ENCODE data around the gene KRTAP10-10.
"Not testable (repeated sequence)": the region's sequence is repeated elsewhere in the genome, so short reads cannot be mapped to it uniquely, and the experiment has no call there.

Gene KRTAP10-10

DNA sequence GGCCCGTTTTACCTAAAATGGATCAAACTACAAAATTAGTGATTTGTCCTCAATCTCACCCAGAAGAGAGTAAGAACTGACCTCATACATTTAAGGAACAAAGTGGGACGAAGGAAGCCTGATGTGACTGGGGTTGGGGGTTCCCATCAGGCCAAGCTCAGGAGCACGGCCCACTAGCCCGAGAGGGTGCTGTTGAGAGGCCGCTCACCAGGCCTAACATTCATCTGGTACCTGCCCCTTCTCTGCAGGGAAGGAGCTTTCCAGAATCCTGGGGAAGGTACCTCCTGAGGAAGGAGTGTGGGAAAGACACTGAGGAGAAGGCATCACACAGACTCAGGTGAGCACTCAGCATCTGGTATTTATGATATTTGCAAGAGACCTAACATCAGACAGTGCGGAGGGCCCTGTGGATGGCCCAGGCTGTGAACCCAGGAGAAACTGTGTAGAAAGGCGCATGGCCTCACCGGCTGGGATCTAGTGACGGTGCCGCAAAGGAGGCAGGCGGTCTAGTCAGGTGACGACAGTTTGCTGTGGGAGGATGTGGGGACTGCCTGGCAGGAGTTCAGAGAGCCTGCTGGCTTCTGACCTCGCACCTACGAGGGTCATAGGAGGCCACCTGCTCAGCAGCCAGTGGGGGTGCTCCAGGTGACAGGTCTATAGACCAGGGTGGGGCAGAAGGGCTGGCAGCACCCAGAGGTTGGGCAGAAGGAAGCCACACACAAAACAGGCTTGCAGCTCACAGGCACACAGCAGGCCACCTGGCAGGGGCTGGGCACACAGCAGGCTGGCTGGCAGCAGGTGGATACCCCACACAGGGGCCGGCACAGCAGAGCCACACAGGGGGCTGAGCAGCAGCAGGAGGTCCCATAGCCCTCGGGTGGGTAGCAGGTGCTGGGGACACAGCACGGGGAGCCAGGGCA lies 16.8 kb downstream of the KRTAP10-10 start:
- DNase-seq: peak; percentile 16 to 43

DNA sequence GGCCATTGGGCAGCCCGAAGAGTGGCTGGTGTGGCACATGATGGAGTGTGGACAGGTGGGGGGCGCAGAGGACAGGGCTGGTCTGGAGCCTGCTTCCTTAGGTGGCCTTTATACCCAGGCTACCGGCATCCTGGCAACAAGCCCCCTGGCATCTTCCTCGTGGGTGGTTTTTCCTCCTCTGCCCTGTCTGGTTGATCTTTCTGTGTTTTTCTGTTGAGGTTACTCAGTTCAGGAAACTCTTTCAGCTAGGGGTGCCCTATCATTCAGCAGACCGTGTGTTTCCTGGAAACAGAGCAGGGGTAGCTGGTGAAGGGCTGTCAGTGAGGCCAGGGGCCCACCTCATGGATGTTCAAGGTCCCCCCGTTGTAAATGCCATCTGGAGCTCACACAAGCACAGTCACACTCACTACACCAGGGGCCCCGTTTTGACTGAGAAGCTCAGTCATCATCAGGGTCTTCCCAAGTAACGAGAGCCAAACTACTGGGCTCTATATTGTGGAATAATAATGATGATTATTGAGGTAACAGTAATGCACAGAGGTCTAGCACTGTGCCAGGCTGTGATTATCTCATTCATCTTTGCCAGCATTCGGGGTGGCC lies 17.5 kb downstream of the KRTAP10-10 start, which contains the start of gene KRTAP12-4:
Gene KRTAP12-4, minus strand, starts transcription at position 84 of the 600 bp plus-strand sequence. Its CDS starts 45 bp downstream, at position 39.
- DNase-seq: no peak

DNA sequence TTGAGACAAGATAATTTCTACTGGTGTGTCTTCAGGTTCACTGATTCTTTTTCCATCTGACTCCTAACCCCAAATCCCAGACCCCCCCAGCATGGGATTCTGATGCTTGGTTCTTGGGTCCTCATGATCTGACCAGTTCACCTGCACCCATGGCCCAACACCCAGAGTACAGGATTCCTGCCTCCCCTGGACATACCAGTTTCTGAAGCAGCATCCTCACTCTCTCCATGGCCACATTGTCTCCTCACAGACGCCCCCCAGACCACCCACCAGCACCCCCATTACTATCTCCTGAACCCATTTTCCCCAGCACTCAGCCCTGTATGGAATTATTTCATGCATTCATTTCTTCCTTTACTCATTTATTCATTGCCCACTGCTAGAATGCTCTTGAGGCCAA lies 19.7 kb downstream of the KRTAP10-10 start:
- no peak for DNase-seq

DNA sequence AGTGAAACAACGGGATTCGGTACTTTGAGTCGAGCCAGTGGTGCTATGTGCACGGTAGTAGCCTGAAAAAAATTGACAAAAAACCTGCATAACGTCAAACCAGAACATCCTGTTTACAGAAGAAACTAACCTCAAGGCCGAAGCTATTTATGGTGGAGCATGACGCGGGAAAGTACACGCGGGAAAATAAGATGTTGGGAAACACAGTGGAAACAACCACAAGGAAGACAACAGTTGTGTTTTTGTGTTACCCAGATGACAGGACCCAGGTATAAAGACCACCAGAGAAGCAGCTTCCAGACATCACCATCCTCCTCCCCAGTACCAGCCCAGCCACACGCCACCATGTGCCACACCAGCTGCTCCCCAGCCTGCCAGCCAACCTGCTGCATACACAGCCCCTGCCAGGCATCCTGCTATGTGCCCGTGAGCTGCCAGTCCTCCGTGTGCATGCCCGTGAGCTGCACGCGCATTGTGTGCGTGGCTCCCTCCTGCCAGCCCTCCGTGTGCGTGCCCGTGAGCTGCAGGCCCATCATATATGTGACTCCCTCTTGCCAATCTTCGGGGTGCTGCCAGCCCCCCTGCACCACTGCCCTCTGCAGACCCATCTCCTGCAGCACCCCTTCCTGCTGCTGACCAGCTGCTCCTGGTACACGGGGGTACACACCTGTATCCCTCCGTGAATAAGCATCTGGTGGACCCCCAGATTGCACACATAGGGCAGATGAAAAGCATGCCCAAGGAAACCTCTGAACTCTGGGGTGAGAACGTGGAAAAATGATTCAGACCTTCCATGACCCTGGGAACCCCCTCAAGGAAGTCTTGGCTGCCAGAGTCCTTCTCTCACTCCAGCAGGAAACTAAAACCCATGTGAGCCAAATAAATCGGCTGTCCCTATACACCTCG lies 20.7 kb downstream of the KRTAP10-10 start, which contains the start of gene KRTAP12-3:
Gene KRTAP12-3, plus strand, starts transcription at position 298 of the 906 bp plus-strand sequence. Its CDS starts 48 bp downstream, at position 346.
- DNase-seq: peak in 1 of 2 donors; percentile 42

DNA sequence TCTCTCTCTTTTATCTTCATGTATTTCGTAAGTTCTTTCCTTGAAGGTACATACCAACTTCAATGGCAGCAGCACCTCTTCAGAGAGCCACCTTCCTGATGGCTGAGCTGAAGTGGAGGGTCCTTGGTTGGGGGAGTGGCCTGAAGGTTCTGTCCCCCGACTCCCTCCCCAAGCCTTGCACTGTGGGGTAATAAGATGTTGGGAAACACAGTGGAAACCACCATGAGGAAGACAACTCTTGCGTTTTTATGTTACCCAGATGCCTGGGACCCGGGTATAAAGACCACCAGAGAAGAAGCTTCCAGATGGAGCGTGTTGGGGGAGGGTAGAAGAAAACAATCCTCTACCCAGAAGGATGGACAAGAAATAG lies 21.4 kb downstream of the KRTAP10-10 start:
- DNase-seq: no peak

DNA sequence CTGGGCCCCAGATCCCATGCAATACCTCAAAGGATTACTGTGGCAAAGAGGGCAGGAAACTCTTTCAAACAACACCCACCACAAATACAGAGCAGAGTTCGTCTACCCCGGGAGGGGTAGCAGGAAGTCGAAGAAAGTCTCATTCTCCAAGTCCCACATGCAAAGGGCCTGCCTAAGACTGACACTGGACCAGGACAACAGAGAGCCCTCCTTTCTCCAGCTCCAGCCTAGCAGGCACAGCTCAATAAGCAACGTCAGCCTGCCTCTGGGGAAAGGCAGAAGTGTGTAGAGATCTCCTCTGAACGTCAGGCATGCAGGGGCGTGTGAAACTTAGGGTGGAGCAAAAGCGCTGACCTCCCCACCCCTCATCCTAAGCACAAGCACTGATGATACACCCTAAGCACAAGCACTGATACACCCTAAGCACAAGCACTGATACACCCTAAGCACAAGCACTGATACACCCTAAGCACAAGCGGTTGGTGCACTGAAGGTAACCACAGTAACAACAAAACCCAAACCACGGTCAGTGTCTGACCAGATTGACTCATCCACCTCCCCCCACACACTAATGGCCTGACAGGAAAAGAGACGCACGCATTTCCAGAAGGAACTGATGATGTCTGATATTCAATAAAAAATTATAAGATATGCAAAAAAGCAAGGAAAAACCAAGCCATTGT lies 21.9 kb downstream of the KRTAP10-10 start:
- no peak for DNase-seq

DNA sequence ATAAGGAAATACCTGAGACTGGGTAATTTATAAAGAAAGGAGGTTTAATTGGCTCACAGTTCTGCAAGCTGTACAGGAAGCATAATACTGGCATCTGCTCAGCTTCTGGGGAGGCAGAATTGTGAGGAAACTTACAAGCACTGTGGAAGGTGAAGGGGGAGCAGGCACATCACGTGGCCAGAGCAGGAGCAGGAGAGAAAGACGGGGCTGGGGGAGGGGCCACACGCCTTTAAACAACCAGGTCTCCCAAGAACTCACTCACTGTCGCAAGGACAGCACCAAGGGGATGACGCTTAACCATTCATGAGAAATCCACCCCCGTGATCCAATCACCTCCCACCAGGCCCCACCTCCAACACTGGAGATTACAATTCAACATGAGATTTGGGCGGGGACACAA lies 24.4 kb downstream of the KRTAP10-10 start:
- DNase-seq: not testable (repeated sequence)

DNA sequence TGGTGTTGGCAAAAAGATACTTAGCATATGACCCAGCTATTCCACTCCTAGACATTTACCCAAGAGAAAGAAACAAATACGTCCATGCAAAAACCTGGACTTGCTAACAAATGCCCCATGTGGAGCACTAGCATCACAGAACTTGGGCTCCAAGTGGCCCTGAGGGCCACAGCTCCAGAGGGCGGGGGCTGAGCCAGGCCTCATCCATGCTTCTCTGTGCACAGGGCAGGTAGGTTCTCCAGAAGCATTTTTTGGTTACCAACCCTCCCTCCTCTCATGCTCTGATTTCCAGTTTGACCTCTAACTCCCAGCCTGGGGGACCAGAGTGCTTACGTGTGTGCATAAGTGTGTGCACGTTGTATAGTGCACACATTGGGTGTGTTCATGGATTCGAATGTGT lies 27.5 kb downstream of the KRTAP10-10 start:
- no peak for DNase-seq

DNA sequence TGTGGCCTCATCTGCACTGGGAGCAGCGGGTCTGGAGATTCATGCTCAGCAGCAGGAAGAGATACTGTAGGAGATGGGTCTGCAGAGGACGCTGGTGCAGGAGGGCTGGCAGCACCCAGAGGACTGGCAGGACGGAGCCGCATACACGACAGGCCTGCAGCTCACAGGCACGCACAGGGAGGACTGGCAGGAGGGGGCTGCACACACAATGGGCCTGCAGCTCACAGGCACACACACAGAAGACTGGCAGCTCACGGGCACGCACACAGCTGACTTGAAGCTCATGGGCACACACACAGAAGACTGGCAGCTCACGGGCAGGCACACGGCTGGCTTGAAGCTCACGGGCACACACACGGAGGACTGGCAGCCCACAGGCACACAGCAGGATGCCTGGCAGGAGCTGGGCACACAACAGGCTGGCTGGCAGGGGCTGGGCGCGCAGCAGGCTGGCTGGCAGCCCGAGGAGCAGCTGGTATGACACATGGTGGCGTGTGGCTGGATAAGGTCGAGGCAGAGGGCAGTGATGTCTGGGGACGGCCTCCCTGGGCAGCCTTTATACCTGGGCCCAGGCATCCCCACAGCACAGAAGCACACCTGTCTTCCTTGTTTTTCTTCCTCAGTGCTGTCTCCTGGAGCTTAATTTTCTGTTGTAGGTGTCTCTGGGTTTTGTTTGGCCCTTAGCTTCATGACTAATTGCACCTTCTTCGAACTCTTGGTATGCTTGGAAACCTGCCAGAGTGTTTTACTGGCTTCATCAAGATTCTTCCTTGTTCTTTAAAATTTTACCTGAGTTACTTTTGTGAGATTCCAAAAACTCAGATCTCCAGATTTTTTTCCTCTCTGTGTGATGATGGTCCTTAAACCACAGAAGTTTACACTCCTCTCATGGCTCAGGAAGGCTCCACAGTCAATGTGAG lies 29.5 kb downstream of the KRTAP10-10 start, which contains the start of gene KRTAP12-2:
Gene KRTAP12-2, minus strand, starts transcription at position 527 of the 920 bp plus-strand sequence. Its CDS starts 41 bp downstream, at position 486.
- no peak for DNase-seq

DNA sequence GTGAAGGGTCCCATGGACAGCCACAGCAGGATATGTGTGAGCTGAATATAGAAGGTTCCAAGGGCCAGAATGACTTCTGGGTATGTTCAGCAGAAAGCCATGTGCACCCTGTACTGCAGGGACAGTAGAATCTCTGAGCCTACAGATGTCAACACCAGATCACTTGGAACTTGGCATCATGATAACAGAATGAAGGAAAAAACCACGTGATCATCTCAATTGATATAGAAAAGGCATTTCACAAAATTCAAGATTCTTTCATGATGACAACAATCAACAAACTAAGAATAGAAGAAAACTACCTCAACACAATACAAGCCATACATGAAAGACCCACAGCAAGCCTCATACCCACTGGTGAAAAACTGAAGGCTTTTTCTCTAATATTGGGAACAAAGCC lies 30.5 kb downstream of the KRTAP10-10 start:
- DNase-seq: no peak

DNA sequence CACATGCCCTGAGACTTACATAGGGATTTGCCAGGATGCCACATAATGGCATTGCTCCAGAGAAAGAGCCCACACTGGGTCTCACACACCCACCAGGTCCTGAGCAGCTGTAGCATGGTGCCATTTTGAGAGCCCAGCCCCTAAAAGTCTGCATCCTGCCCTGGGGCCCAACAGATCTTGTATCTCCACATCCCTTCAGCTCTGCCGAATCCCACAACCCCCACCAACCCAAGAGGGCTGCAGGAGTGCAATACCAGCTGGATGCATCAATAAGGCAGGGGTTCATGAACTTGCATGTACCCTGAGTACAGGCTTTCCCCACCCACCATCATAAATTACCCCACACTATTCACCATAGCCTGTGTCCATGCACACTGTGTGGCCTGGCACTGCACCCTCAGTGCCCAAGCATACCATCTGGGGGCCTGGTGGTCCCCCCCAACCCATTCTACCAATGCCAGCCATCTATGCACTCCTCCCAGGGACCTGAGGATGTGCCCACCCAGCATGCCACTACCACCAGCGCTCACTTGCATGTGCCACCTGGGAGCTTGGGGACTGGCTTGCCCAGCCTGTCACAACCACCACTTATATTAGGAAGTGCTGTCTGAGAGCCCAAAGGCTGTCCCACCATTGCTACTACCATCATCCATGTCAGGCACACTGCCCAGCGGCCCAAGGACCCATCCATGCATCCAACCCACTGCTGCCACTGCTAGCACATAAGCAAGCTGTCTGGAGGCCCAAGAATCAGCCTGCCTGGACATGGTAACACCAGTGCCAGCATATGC lies 33.7 kb downstream of the KRTAP10-10 start:
- DNase-seq: no peak

DNA sequence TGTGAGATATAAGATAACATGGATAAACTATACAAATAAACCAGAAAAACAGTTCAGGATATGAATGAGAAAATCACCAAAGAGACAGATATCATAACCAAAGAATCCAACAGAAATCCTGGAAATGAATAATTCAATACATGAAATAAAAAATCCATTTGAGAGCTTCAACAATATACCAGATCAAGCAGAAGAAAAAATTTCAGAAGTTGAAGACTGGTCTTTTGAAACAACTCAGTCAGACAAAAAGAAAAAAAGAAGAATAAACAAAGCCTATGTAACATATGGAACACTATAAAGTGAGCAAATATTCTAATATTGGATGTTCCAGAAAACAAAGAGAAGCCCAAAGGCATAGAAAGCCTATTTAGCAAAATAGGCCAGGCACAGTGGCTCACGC lies 34.8 kb downstream of the KRTAP10-10 start:
- no peak for DNase-seq

DNA sequence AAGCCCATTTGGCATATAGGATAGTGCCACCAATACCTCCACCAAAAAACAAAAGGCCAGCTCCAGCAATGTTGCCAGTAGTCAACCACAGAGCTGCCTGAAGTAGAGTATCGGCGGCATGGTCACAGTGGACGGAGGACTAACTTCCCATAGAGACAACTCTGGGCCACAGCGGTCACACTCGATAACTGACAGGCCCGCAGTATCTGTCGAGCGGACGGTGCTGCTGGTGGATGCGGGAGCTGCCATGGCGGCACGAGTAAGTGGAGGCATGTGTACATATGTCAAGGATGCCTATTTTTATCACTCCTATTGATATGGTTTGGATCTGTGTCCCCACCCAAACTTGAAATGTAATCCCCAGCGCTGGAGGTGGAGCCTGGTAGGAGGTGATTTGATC lies 40.7 kb downstream of the KRTAP10-10 start:
- DNase-seq: no peak

DNA sequence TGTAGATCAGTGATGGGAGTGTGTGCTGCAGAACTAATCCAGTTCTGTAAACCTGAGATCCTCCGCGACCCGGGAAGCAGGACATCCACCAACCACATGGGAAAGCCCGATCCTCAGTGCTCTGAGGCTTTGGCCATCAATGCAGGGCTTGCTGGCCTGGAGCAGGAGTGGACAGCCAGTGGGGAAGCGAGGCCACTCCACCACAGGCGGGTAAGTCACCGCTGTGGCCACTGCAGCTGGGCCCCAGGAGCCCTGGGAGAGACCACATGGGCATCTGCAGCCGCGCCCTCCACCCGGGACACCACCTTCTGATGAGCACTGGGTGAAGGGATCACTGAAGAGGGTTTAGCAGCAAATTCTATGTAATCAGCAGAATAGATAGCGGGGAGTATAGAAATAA lies 44.0 kb downstream of the KRTAP10-10 start:
- DNase-seq: no peak

DNA sequence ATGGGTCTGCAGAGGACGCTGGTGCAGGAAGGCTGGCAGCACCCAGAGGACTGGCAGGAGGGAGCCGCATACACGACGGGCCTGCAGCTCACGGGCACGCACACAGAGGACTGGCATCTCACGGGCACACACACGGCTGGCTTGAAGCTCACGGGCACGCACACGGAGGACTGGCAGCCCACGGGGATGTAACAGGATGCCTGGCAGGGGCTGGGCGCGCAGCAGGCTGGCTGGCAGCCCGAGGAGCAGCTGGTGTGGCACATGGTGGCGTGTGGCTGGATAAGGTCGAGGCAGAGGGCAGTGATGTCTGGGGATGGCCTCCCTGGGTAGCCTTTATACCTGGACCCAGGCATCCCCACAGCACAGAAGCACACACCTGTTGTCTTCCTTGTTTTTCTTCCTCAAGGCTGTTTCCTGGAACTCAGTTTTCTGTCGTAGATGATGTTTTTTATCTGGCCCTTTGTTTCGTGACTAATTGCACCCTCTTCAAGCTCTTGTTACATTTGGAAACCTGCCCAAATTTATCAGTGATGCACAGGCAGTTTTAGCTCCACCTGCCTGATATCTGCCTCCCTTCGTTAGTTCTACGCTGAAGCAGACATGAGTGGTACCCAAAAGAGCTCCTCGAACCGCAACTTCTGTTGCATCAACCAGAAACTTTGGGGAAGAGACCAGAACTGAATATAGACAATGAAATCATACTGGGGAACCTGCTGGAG lies 44.9 kb downstream of the KRTAP10-10 start, which contains the start of gene KRTAP12-1:
Gene KRTAP12-1, minus strand, starts transcription at position 303 of the 719 bp plus-strand sequence. Its CDS starts 40 bp downstream, at position 263.
- no peak for DNase-seq

DNA sequence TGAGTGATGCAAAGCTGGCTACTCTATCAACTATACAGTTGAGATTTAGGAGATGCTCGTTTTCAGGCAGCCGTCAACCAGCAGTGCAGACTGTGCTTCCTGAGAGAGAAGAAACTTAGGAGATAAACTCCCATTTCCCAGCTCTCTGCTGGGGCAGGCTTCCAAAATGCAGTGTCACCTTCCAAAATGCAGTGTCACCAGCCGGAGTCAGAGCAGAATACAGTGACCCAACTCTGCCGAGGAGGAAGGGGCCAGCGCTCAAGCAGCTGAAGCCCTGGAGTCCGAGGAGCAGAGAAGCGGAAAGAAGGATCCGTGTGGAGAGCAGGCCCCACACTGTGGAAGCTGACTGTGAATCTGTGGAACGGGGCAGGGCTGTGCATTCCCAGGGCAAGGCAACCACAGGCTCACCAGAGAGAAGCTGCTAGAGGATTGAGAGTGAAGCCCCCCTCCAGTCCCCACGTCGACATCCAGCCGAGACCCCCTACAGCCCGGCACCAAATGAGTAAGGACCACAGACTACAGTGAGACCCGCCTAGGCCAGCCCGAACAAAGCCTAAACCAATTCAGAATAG lies 45.5 kb downstream of the KRTAP10-10 start:
- DNase-seq: no peak

DNA sequence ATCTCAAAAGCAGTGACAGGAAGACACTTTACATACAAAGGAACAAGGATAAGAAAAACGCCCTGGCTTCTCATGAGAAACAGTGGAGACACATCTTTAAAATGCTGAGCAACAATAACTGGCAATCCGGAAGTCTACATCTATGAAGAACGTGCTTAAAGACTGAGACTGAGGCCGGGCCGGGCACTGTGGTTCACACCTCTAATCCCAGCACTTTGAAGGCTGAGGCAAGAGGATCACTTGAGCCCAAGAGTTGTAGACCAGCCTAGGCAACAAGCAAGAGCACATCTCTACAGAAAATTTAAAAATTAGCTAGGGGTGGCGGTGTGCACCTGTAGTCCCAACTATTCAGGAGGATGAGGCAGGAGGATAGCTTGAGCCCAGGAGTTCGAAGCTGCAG lies 46.9 kb downstream of the KRTAP10-10 start:
- DNase-seq: no peak

DNA sequence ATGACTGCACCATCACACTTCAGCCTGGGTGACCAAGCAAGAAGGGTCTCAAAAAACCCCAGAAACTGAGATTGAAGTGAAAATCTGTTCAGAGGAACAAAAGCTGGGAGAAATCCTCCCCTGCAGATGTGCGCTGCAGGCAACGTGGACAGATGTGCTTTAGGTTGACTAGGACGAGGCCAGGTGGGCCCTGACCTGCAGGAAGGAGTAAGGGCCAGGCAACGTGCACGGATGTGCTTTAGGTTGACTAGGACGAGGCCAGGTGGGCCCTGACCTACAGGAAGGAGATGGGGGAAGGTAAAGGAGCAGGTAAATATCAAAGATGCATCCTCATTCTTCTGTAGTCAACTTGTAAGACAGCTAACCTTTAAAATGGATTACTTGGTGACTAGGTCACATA lies 47.3 kb downstream of the KRTAP10-10 start:
- DNase-seq: no peak

DNA sequence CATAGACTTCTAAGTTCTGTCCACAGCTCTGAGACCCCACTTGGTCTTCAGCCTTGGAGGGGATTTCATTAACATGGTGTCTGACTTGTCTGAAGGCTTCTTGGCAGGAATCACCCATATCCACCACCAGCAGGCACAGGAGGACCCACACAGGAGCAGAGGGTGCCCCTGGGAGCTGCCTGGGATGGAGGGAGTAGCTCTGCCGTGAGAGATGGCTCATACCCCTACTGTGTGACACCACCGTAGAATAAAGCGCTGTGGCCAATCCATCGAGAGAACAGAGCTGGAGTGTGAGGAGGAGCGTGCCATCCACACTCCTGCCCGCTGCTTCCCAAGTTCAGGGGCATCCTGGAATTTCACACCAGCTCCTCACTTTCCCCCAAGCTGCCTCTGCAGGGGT lies 47.9 kb downstream of the KRTAP10-10 start:
- DNase-seq: not testable (repeated sequence)
